Progenitor cell of endocrine pancreas (in vitro differentiated cells): ENCODE results near the gene OR52I1. TPM values are rescaled to one million over a fixed set of nuclear protein-coding genes. Genes with fewer than 3 reads are reported as not detected.

Experiments
- DNase-seq: peaks from one replicate; pipeline ENCODE4 v3.0.0; 2021; ENCODE audit warnings: low spot score; ENCODE audit not compliant: unreplicated experiment
- H3K27ac Mint-ChIP-seq: 2 replicates; pipeline ENCODE4 v1.8.0; 2021; ENCODE audit warnings: mild to moderate bottlenecking, moderate library complexity, mixed read lengths
- H3K27me3 Mint-ChIP-seq: 2 replicates; pipeline ENCODE4 v1.8.0; 2021; ENCODE audit warnings: mixed read lengths
- H3K36me3 Mint-ChIP-seq: 2 replicates; pipeline ENCODE4 v1.8.0; 2022; ENCODE audit warnings: mixed read lengths; ENCODE audit not compliant: insufficient read depth
- H3K4me1 Mint-ChIP-seq: 2 replicates; pipeline ENCODE4 v1.8.0; 2021; ENCODE audit warnings: low read depth, mixed read lengths
- H3K4me3 Mint-ChIP-seq: 2 replicates; pipeline ENCODE4 v1.8.0; 2021; ENCODE audit warnings: low read depth, mild to moderate bottlenecking, moderate library complexity, mixed read lengths
- H3K9me3 Mint-ChIP-seq: 2 replicates; pipeline ENCODE4 v1.8.0; 2021; ENCODE audit warnings: low read depth, mixed read lengths
- CTCF ChIP-seq: fragments of 200-600 bp; sonication (generic); IDR thresholded peaks from one replicate; pipeline ENCODE4 v1.5.0; 2021; ENCODE audit warnings: antibody characterized with exemption, mild to moderate bottlenecking; ENCODE audit not compliant: unreplicated experiment
- total RNA-seq: library from RNA; stranded (reverse); gene quantifications from 2 replicates; pipeline ENCODE4 v1.2.1, GENCODE V29; 2021

OR52I1 gene
- total RNA-seq, 1 donor from 2014 or later = not detected

- Mint-ChIP-seq H3K27me3 (peaks cover 6% of the 10 kb centered on the region), H3K9me3 (no peaks in the 10 kb centered on the region), H3K27ac (no peak overlapping the region), H3K36me3 (peaks cover 10% of the 10 kb centered on the region), H3K4me1 (peaks cover 15% of the 10 kb centered on the region), H3K4me3 (no peak overlapping the region)
- DNase-seq = no peak
- TF ChIP-seq CTCF = no peak
Measured at GRCh38 chr11:4605057-4605456, 11.2 kb downstream of the OR52I1 start.

GRCh38 chr11:4606231-4607015 lies 12.6 kb downstream of the OR52I1 start:
- Mint-ChIP-seq H3K27me3 (peaks cover 6% of the 10 kb centered on the region), H3K4me3 (peak overlapping the region; percentile 79), H3K9me3 (no peaks in the 10 kb centered on the region), H3K36me3 (peaks cover 8% of the 10 kb centered on the region), H3K27ac (no peak overlapping the region), H3K4me1 (peaks cover 15% of the 10 kb centered on the region)
- no peak for DNase-seq
- TF ChIP-seq CTCF = no peak

DNA sequence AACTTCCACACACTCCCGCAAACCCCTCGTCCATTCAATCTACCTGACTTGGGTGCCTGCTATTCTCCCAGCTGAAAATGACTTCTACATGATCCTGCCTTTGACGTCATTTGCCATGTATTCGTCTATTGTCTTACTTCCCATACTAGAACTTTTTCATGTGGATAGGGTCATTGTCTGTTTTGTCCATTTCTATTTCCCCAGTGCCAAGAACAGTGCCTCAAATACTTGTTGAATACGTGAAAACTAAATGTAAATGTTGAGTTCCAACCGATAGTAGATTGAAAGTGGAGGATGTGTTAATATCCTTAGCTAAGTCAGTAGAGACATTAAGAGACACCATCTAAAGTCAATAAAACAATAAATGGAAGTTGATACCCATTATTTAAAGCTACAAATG lies 13.3 kb downstream of the OR52I1 start:
- TF ChIP-seq CTCF = no peak
- Mint-ChIP-seq H3K9me3 (no peaks in the 10 kb centered on the region), H3K27me3 (peaks cover 6% of the 10 kb centered on the region), H3K36me3 (peaks cover 5% of the 10 kb centered on the region), H3K4me1 (peaks cover 15% of the 10 kb centered on the region), H3K4me3 (peak overlapping the region; percentile 79), H3K27ac (peak overlapping the region; percentile 94)
- DNase-seq = no peak

DNA sequence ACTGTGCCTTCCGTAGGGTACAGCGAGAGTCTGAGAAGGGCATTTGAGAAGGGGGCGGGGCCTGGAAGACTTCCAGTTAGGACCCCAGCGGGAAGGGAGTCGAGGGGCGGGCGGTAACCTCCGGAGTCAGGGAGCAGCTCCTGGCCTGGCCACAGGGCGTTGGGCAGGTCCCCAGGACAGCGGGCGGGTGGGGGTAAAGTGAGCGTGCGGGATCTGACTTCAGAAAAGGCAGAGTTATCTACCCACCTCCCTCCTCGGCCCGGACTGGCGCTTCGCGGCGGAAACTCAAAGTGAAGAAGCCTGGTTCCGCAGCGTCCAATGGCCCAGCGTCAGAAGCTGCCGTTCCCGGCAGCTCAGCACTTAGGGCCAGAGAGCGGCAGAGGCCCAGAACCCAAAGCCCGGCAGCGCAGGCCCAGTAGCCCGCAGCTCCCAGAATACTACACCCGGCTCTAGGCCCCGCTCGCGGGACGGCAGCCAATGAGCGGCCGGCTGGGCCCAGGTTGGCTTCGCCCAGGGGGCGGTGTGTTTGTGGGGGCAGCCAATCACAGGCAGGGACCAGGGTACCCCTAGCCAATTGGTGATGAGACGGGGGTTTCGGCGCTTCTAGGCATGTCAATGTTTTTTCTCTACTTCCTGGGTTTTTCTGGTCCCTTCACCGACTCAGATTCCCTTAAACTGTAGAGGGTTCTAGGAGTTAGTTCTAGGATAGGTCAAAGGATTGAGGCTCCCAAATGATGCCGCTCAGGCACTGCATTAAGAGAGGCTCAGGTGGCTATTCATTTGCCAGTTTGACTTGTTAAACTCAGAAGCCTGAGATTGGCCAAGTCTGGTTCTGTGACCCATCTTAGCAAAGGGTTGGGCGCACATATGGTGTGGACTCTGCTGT lies 14.2 kb downstream of the OR52I1 start, which contains the start of gene TRIM68:
TSS of gene TRIM68 (minus strand) at position 451 of the 886 bp plus-strand sequence. CDS start 2,727 bp downstream, outside the sequence.
- TF ChIP-seq CTCF = peak; percentile 24
- Mint-ChIP-seq H3K36me3 (peaks cover 4% of the 10 kb centered on the region), H3K27ac (peak within 1 kb of the TSS; percentile 94), H3K4me3 (peak within 1 kb of the TSS; percentile 79), H3K9me3 (no peaks in the 10 kb centered on the region), H3K4me1 (peaks cover 15% of the 10 kb centered on the region), H3K27me3 (peaks cover 10% of the 10 kb centered on the region)
- DNase-seq = peak; percentile 92

DNA sequence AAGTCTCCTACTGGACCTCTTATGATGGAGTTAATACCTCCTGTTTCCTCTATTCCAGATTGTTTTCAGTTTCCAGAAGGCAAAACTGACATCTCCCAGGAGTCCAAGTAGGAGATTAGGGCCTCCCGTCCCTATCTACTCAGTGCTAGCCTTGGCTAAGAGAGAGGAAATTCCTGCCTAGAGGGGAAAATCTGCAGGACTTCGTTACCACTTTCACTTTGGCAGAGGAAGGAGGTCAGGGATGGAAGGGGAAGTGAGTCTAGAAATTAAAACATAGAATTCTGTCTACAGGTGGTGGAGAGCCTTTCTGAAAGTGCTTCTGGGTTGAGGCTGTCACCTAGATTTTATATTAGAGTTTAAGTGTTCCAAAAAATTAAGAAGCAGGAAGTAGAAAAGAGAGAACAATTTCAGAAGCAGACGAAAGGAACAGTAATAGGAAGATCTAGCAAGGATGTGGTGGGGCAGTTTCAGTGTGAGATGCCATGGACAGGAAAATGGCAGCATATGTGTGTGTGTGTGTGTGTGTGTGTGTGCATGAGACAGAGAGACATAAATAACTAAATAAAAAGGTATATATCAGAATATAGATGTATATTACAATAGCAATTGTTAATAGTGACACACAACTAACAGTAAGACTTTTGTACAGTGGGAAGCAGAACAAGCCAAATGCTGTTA lies 16.6 kb downstream of the OR52I1 start:
- Mint-ChIP-seq H3K36me3 (no peaks in the 10 kb centered on the region), H3K27me3 (peaks cover 17% of the 10 kb centered on the region), H3K27ac (no peak overlapping the region), H3K4me1 (peaks cover 15% of the 10 kb centered on the region), H3K4me3 (no peak overlapping the region), H3K9me3 (no peaks in the 10 kb centered on the region)
- no peak for DNase-seq
- no peak for TF ChIP-seq CTCF
